ENCODE measurements around the gene SYNM.

The SYNM gene

GRCh38 chr15:99146661-99147060, 41.8 kb downstream of the SYNM start:
- Histone ChIP-seq H3K27me3 (ENCODE audit: control insufficient read depth, low read length) (no peaks in the 10 kb centered on the region), H3F3A (ENCODE audit: control insufficient read depth, insufficient read depth) (no peaks in the 10 kb centered on the region), H3K4me1 (ENCODE audit: control insufficient read depth, low read length) (no peaks in the 10 kb centered on the region), H3K4me2 (ENCODE audit: low read length) (no peak overlapping the region), H3K79me2 (ENCODE audit: control insufficient read depth, low read length) (no peaks in the 10 kb centered on the region), H3K9me2 (replicated peaks; ENCODE audit: control insufficient read depth, low read length) (no peaks in the 10 kb centered on the region), H3K36me3 (ENCODE audit: control insufficient read depth, low read length) (no peaks in the 10 kb centered on the region), H4K20me1 (ENCODE audit: control insufficient read depth, insufficient read depth, low read depth, low read length) (no peaks in the 10 kb centered on the region), H3K27ac (ENCODE audit: low read depth, low read length) (no peak overlapping the region), H3K4me3 (ENCODE audit: low read length) (no peak overlapping the region), H3K9me3 (ENCODE audit: control insufficient read depth, insufficient read depth, low read length) (no peaks in the 10 kb centered on the region)
- no peak for TF ChIP-seq EZH2phosphoT487 (IDR thresholded peaks at IDR 0.05; ENCODE audit: borderline replicate concordance, low read length)
- TF ChIP-seq CTCF (IDR thresholded peaks at IDR 0.05; ENCODE audit: low read depth, low read length, poor library complexity, severe bottlenecking): no peak

DNA sequence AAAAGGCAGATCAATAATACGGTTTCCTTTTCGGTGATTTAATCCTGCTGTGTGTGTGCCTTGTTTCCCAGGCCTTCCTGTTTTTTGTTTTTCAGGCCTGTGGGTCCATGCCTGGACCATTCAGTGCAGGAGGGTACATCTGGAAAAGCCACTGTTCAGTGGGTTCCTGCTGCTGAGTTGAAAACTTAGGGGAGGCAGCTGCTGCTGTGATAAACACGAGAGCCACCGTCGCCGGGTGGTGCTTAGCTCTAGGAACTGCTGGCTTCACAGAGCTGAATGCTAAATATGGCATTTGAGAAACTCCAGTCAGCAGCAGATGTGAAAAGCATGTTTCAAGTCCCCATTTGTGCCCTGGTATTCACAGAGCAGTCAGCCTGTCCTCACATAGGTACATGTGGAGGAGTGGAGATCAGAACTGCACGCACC, 44.0 kb downstream of the SYNM start:
- Histone ChIP-seq H3K9me2 (replicated peaks; ENCODE audit: control insufficient read depth, low read length) (no peaks in the 10 kb centered on the region), H3K27me3 (ENCODE audit: control insufficient read depth, low read length) (no peaks in the 10 kb centered on the region), H3K79me2 (ENCODE audit: control insufficient read depth, low read length) (no peaks in the 10 kb centered on the region), H3K9me3 (ENCODE audit: control insufficient read depth, insufficient read depth, low read length) (no peaks in the 10 kb centered on the region), H3K27ac (ENCODE audit: low read depth, low read length) (no peak overlapping the region), H3K4me1 (ENCODE audit: control insufficient read depth, low read length) (no peaks in the 10 kb centered on the region), H4K20me1 (ENCODE audit: control insufficient read depth, insufficient read depth, low read depth, low read length) (no peaks in the 10 kb centered on the region), H3K4me3 (ENCODE audit: low read length) (no peak overlapping the region), H3K4me2 (ENCODE audit: low read length) (no peak overlapping the region), H3K36me3 (ENCODE audit: control insufficient read depth, low read length) (no peaks in the 10 kb centered on the region), H3F3A (ENCODE audit: control insufficient read depth, insufficient read depth) (no peaks in the 10 kb centered on the region)
- TF ChIP-seq CTCF (IDR thresholded peaks at IDR 0.05; ENCODE audit: low read depth, low read length, poor library complexity, severe bottlenecking): no peak
- TF ChIP-seq EZH2phosphoT487 (IDR thresholded peaks at IDR 0.05; ENCODE audit: borderline replicate concordance, low read length): no peak

- TF ChIP-seq CTCF (IDR thresholded peaks at IDR 0.05; ENCODE audit: low read depth, low read length, poor library complexity, severe bottlenecking) (no peak), EZH2phosphoT487 (IDR thresholded peaks at IDR 0.05; ENCODE audit: borderline replicate concordance, low read length) (no peak)
- Histone ChIP-seq H3K4me3 (ENCODE audit: low read length) (no peak overlapping the region), H4K20me1 (ENCODE audit: control insufficient read depth, insufficient read depth, low read depth, low read length) (no peaks in the 10 kb centered on the region), H3K4me2 (ENCODE audit: low read length) (no peak overlapping the region), H3K9me2 (replicated peaks; ENCODE audit: control insufficient read depth, low read length) (no peaks in the 10 kb centered on the region), H3K79me2 (ENCODE audit: control insufficient read depth, low read length) (no peaks in the 10 kb centered on the region), H3K36me3 (ENCODE audit: control insufficient read depth, low read length) (no peaks in the 10 kb centered on the region), H3F3A (ENCODE audit: control insufficient read depth, insufficient read depth) (no peaks in the 10 kb centered on the region), H3K4me1 (ENCODE audit: control insufficient read depth, low read length) (no peaks in the 10 kb centered on the region), H3K27me3 (ENCODE audit: control insufficient read depth, low read length) (no peaks in the 10 kb centered on the region), H3K9me3 (ENCODE audit: control insufficient read depth, insufficient read depth, low read length) (no peaks in the 10 kb centered on the region), H3K27ac (ENCODE audit: low read depth, low read length) (no peak overlapping the region)
Observed at GRCh38 chr15:99149366-99149765, 44.5 kb downstream of the SYNM start.

DNA sequence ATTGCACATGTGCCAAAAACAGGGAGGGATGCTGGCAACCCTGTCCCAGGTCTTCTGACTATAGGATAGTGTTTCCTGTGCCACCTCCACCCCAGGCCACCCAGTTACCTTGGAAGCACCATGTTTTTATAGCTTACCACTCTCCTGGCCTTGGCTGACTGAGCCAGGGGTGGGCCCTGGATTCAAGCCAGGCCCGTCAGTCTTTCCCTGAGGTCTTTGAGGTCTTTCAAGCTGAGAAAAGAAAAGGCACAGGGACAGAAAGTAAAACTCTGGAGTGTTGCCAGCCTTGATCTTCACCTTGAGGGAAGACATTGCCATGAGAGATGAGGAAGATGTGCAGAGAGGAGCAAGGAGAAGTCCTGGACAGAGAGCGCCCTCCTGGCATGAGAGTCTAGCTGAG, 46.3 kb downstream of the SYNM start:
- Histone ChIP-seq H3K4me2 (ENCODE audit: low read length) (no peak overlapping the region), H3K27ac (ENCODE audit: low read depth, low read length) (no peak overlapping the region), H3F3A (ENCODE audit: control insufficient read depth, insufficient read depth) (no peaks in the 10 kb centered on the region), H3K4me3 (ENCODE audit: low read length) (no peak overlapping the region), H3K27me3 (ENCODE audit: control insufficient read depth, low read length) (no peaks in the 10 kb centered on the region), H3K9me2 (replicated peaks; ENCODE audit: control insufficient read depth, low read length) (no peaks in the 10 kb centered on the region), H3K79me2 (ENCODE audit: control insufficient read depth, low read length) (no peaks in the 10 kb centered on the region), H3K4me1 (ENCODE audit: control insufficient read depth, low read length) (no peaks in the 10 kb centered on the region), H3K36me3 (ENCODE audit: control insufficient read depth, low read length) (no peaks in the 10 kb centered on the region), H3K9me3 (ENCODE audit: control insufficient read depth, insufficient read depth, low read length) (no peaks in the 10 kb centered on the region), H4K20me1 (ENCODE audit: control insufficient read depth, insufficient read depth, low read depth, low read length) (no peaks in the 10 kb centered on the region)
- no peak for TF ChIP-seq EZH2phosphoT487 (IDR thresholded peaks at IDR 0.05; ENCODE audit: borderline replicate concordance, low read length)
- TF ChIP-seq CTCF (IDR thresholded peaks at IDR 0.05; ENCODE audit: low read depth, low read length, poor library complexity, severe bottlenecking): no peak
